Parathyroid adenoma (tissue), 2 donors: Measurements from ENCODE around the gene LY6G5C.

Source experiments
- H2AFZ ChIP-seq: fragments of 300-600 bp; sonication (generic); one replicate; pipeline ENCODE4 v1.7.0; 2017; ENCODE audit warnings: antibody characterized with exemption, mild to moderate bottlenecking
- H3K27ac ChIP-seq: fragments of 300-600 bp; sonication (generic); one replicate; pipeline ENCODE4 v1.7.0; 2017
- H3K27me3 ChIP-seq: fragments of 300-600 bp; sonication (generic); one replicate; pipeline ENCODE4 v1.7.0; 2017; ENCODE audit warnings: low read length; ENCODE audit not compliant: control insufficient read depth, insufficient read depth
- H3K36me3 ChIP-seq: fragments of 300-600 bp; sonication (generic); one replicate; pipeline ENCODE4 v1.7.0; 2017; ENCODE audit warnings: low read length; ENCODE audit not compliant: control insufficient read depth, insufficient read depth
- H3K4me1 ChIP-seq: fragments of 300-600 bp; sonication (generic); one replicate; pipeline ENCODE4 v1.7.0; 2017; ENCODE audit warnings: control low read depth
- H3K4me2 ChIP-seq: fragments of 300-600 bp; sonication (generic); one replicate; pipeline ENCODE4 v1.7.0; 2017; ENCODE audit warnings: low read length
- H3K4me3 ChIP-seq: fragments of 300-600 bp; sonication (generic); one replicate; pipeline ENCODE4 v1.7.0; 2017; ENCODE audit warnings: low read depth, low read length
- H3K79me2 ChIP-seq: fragments of 300-600 bp; sonication (generic); one replicate; pipeline ENCODE4 v1.7.0; 2017; ENCODE audit warnings: control low read depth
- H3K9ac ChIP-seq: fragments of 300-600 bp; sonication (generic); one replicate; pipeline ENCODE4 v1.7.0; 2017; ENCODE audit warnings: mild to moderate bottlenecking
- H3K9me3 ChIP-seq: fragments of 300-600 bp; sonication (generic); one replicate; pipeline ENCODE4 v1.7.0; 2017; ENCODE audit warnings: low read length; ENCODE audit not compliant: control insufficient read depth
- TF ChIP-seq, protein P1 (sequence below): fragments of 300-600 bp; sonication (generic); IDR thresholded peaks from one replicate; pipeline ENCODE4 v1.7.0; 2017; ENCODE audit warnings: antibody characterized with exemption, mild to moderate bottlenecking
- donor health status: primary hyperparathyroidism.

Gene LY6G5C

DNA sequence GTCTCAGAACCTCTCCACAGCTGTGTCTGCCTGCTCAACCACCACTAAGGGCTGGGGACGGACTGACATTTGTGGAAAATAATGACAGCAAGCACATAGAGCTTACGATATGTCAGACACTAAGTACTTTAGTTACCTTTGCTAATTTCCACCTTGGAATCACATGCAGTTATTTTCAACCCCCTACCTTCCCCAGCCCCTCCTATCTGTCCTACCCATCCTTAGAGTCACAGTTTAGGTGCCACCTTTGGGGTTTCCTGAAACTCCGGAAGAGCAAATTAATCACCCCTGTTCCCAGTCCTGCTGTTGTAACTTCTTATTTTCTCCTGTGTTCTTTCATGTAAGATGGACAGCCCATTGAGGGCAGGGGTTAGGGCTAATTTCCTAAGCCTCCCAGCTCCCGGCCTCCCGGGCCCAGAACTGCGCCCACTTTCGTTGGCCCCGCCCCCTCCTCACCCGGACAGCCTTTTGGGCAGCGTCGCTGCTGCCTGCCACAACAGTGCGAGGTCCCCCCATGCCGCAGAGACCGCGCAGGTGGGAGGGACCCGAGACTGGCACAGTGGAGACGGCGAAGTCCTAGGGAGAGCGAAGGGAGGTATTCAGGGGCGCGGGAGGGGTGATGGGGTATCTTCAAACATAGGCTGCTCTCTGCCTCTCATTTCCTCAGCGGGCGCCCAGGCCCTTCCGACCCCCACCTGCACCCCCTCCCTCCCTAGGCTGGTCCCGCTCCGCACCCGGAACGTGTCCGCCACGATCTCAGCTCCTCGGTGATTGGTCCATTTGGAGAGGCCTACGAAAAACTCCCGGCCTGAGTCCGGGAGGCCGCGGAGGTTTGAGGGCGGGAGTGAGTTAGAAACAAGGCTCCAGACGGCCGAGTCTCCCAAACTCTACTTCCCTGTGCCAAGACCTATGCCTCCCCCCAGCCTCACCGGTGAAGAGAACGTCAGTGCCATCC, 47.1 kb upstream of the LY6G5C start:
- H3K9me3 ChIP-seq = no peaks in the 10 kb centered on the region
- TF ChIP-seq, protein P1, sequence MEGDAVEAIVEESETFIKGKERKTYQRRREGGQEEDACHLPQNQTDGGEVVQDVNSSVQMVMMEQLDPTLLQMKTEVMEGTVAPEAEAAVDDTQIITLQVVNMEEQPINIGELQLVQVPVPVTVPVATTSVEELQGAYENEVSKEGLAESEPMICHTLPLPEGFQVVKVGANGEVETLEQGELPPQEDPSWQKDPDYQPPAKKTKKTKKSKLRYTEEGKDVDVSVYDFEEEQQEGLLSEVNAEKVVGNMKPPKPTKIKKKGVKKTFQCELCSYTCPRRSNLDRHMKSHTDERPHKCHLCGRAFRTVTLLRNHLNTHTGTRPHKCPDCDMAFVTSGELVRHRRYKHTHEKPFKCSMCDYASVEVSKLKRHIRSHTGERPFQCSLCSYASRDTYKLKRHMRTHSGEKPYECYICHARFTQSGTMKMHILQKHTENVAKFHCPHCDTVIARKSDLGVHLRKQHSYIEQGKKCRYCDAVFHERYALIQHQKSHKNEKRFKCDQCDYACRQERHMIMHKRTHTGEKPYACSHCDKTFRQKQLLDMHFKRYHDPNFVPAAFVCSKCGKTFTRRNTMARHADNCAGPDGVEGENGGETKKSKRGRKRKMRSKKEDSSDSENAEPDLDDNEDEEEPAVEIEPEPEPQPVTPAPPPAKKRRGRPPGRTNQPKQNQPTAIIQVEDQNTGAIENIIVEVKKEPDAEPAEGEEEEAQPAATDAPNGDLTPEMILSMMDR = no peak
- H3K9ac ChIP-seq = no peak overlapping the region
- H3K27ac ChIP-seq = peak overlapping the region; percentile 20
- no peaks in the 10 kb centered on the region for H3K79me2 ChIP-seq
- no peaks in the 10 kb centered on the region for H3K27me3 ChIP-seq
- H3K4me3 ChIP-seq = peak overlapping the region; percentile 94
- H2AFZ ChIP-seq = no peak overlapping the region
- no peaks in the 10 kb centered on the region for H3K4me1 ChIP-seq
- peak overlapping the region; percentile 98 for H3K4me2 ChIP-seq
- no peaks in the 10 kb centered on the region for H3K36me3 ChIP-seq

DNA sequence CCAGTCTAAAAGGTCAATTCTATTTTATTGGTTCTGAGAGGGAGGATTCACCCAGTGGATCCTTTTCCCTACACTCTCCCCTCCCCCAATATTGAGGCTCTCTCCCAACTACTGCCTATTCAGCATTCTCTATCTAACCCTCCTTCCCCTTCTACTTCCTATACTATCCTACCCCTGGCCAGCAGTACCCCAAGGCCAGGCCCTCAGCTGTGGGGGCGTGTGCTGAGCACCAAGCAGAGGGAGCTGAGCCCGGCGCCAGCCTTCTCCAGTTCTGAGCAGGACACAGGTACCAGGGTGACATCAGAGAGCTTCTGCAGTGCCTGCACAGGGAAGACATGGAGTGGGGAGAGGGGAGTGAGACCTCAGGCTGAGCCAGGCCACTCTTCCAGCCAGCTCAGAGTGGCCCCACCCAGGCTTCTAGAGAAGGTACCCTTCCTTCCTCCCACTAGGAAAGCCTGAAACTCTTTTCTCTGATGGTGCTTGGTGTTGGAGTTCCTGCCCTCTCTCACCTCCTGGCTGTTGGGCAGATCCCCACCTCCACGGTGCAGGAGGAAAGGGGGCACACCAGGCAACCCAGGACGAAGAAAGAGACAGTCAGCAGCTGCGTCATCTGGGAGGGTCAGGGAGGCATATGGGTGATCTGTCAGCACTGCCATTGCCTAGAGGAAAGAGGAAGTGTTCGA, 46.3 kb upstream of the LY6G5C start:
- H3K4me2 ChIP-seq = no peak overlapping the region
- no peaks in the 10 kb centered on the region for H3K9me3 ChIP-seq
- H3K36me3 ChIP-seq = no peaks in the 10 kb centered on the region
- no peaks in the 10 kb centered on the region for H3K79me2 ChIP-seq
- no peak overlapping the region for H2AFZ ChIP-seq
- H3K9ac ChIP-seq = no peak overlapping the region
- H3K27ac ChIP-seq = no peak overlapping the region
- H3K4me3 ChIP-seq = no peak overlapping the region
- no peaks in the 10 kb centered on the region for H3K4me1 ChIP-seq
- H3K27me3 ChIP-seq = no peaks in the 10 kb centered on the region
- TF ChIP-seq, protein P1 = no peak

DNA sequence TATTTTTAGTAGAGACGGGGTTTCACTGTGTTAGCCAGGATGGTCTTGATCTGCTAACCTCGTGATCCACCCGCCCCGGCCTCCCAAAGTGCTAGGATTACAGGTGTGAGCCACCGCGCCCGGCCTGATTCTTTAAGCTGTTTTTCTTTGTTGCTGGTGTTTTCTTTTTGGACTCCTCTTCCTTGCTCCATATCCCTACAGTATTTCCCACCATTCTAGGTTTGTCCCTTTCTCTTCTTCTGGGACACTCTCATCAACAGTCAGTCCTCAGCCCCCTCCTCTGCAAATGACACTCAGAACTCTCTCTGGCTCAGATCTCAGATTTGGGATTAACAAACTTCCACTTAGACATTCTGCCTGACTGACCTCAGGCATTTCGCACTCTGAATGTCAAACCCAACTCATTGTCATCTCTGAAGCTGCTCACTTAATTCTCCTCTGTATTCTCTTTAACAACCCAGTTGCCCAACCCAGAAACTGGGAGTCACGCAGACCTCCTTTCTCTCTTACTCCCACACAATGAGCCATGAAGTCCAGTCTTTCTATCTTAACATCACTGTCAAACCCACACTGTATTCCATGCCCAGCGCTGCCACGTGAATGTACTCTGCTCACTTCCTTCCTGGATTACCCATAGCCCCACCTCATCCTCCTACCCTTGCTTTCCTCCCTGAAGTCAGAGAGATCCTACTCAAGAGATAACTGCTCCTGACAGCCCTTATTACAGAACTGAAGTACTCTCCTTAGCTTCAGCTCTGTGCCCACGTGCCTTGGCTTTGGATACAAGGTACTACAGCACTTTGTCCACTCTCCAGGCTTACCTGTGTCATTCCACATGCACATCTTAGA, 44.9 kb upstream of the LY6G5C start:
- Histone ChIP-seq H3K4me3 (no peak overlapping the region), H3K27me3 (no peaks in the 10 kb centered on the region), H3K36me3 (no peaks in the 10 kb centered on the region), H3K4me1 (no peaks in the 10 kb centered on the region), H3K27ac (no peak overlapping the region), H3K79me2 (no peaks in the 10 kb centered on the region), H3K9me3 (no peaks in the 10 kb centered on the region), H3K9ac (no peak overlapping the region), H2AFZ (no peak overlapping the region), H3K4me2 (no peak overlapping the region)
- TF ChIP-seq, protein P1 = no peak

DNA sequence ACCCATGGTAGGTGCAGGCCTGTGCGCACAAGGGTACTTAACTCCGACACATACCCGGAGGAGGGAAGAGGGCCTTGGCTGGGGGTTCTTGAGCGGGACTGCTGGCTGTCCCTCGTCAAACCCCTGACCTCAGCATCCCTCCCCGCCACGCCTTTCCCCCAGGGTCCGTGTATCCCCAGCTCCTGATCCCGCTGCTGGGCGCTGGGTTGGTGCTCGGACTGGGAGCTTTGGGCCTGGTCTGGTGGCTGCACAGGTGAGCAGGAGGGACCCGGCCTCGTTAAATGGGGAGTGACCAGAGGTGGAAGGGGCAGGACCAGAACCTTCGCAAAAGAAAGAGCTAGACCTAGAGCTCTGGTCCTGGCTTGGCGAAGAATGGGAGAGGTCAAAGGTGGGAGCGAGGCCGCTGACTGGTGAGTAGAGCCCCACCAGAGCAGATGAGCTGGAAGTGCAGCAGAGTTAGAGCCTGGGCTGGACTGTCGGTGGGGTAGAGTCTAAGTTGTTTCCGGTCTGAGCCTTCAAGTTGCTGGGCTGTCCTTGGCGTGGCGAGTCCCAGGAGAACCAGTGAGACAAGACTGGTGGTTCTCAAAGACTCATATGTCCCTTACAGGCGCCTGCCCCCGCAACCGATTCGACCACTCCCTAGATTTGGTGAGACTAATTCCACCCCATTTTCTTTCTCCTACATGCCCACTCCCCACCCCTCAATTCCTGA, 43.3 kb upstream of the LY6G5C start:
- Histone ChIP-seq H3K36me3 (no peaks in the 10 kb centered on the region), H2AFZ (no peak overlapping the region), H3K4me1 (no peaks in the 10 kb centered on the region), H3K79me2 (no peaks in the 10 kb centered on the region), H3K27me3 (no peaks in the 10 kb centered on the region), H3K4me2 (no peak overlapping the region), H3K27ac (no peak overlapping the region), H3K9ac (no peak overlapping the region), H3K4me3 (no peak overlapping the region), H3K9me3 (no peaks in the 10 kb centered on the region)
- TF ChIP-seq, protein P1 = no peak
